Left ventricle myocardium inferior (tissue), 1 donor: ENCODE results near the gene SLC39A2. TPM values are rescaled to one million over a fixed set of nuclear protein-coding genes. Genes with fewer than 3 reads are reported as not detected.

Experiments
- DNase-seq: peaks from one replicate; pipeline ENCODE4 v3.0.0-alpha.2; 2020
- H3K27ac ChIP-seq: fragments of 200-600 bp; replicated peaks from 2 replicates; pipeline ENCODE4 v1.8.0; 2021
- H3K27me3 ChIP-seq: fragments of 200-600 bp; 2 replicates; pipeline ENCODE4 v1.8.0; 2021; ENCODE audit warnings: low read depth
- H3K36me3 ChIP-seq: fragments of 200-600 bp; 2 replicates; pipeline ENCODE4 v1.8.0; 2021
- H3K4me1 ChIP-seq: fragments of 200-600 bp; 2 replicates; pipeline ENCODE4 v1.8.0; 2021
- H3K4me3 ChIP-seq: fragments of 200-600 bp; 2 replicates; pipeline ENCODE4 v1.8.0; 2021; ENCODE audit warnings: mild to moderate bottlenecking, moderate library complexity
- H3K9me3 ChIP-seq: fragments of 200-600 bp; replicated peaks from 2 replicates; pipeline ENCODE4 v1.8.0; 2021
- intact Hi-C: fragments of 100-400 bp; cut with micrococcal nuclease; formaldehyde crosslinking; loops from one replicate; pipeline ENCODE4 v1.11.0; 2022
- total RNA-seq: library from RNA; stranded (reverse); fragmentation: NEBNext Ultra II Directional; extraction: Animal tissue kit (Norgen Biotek cat#: 25700); gene quantifications from one replicate; pipeline ENCODE4 v1.2.1, GENCODE V29; 2021
- TF ChIP-seq, protein P1 (sequence below): fragments of 200-600 bp; IDR thresholded peaks from 2 replicates; pipeline ENCODE4 v1.8.0; 2021; ENCODE audit warnings: antibody characterized with exemption, mild to moderate bottlenecking, borderline replicate concordance
- donor health status: DM: no; HTN: yes; CAD: no; lungs with severe emphysema.

Gene SLC39A2
- total RNA-seq, 1 donor from 2014 or later, result not detected

- Histone ChIP-seq H3K36me3 (peaks cover 39% of the 10 kb centered on the region), H3K27ac (peak within 1 kb of the TSS; percentile 92), H3K9me3 (no peaks in the 10 kb centered on the region), H3K27me3 (no peaks in the 10 kb centered on the region), H3K4me3 (peak within 1 kb of the TSS; percentile 90), H3K4me1 (peaks cover 33% of the 10 kb centered on the region)
- peak; percentile 88 for DNase-seq
- intact Hi-C loops, result no loop called here
- TF ChIP-seq, protein P1, sequence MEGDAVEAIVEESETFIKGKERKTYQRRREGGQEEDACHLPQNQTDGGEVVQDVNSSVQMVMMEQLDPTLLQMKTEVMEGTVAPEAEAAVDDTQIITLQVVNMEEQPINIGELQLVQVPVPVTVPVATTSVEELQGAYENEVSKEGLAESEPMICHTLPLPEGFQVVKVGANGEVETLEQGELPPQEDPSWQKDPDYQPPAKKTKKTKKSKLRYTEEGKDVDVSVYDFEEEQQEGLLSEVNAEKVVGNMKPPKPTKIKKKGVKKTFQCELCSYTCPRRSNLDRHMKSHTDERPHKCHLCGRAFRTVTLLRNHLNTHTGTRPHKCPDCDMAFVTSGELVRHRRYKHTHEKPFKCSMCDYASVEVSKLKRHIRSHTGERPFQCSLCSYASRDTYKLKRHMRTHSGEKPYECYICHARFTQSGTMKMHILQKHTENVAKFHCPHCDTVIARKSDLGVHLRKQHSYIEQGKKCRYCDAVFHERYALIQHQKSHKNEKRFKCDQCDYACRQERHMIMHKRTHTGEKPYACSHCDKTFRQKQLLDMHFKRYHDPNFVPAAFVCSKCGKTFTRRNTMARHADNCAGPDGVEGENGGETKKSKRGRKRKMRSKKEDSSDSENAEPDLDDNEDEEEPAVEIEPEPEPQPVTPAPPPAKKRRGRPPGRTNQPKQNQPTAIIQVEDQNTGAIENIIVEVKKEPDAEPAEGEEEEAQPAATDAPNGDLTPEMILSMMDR, result peak; percentile 25
These were observed 9.1 kb upstream of the SLC39A2 start, which contains the start of gene METTL17 for GRCh38 chr14:20989787-20990600. Gene METTL17, plus strand, starts transcription at chr14:20989980. Its CDS starts 23 bp downstream, at chr14:20990003.

DNA sequence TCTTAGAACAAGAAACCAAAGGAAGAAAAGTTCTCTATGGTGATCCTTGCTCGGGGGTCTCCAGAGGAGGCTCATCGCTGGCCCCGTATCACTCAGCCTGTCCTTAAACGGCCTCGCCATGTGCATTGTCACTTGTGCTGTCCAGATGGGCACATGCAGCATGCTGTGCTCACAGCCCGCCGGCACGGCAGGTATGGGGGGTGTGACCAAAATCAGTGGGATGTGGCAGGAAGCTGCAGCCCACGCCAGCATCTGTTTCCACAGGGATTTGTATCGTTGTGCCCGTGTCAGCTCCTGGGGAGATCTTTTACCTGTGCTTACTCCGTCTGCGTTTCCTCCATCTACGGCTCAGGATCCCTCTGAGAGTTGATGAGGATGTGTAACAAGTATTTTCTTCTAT is 2.6 kb upstream of the SLC39A2 start:
- H3K27ac ChIP-seq, result no peak overlapping the region
- peaks cover 6% of the 10 kb centered on the region for H3K4me1 ChIP-seq
- no peak for DNase-seq
- H3K36me3 ChIP-seq, result peaks cover 60% of the 10 kb centered on the region
- no peaks in the 10 kb centered on the region for H3K27me3 ChIP-seq
- intact Hi-C loops, result no loop called here
- H3K9me3 ChIP-seq, result no peaks in the 10 kb centered on the region
- no peak overlapping the region for H3K4me3 ChIP-seq
- TF ChIP-seq, protein P1, result no peak

DNA sequence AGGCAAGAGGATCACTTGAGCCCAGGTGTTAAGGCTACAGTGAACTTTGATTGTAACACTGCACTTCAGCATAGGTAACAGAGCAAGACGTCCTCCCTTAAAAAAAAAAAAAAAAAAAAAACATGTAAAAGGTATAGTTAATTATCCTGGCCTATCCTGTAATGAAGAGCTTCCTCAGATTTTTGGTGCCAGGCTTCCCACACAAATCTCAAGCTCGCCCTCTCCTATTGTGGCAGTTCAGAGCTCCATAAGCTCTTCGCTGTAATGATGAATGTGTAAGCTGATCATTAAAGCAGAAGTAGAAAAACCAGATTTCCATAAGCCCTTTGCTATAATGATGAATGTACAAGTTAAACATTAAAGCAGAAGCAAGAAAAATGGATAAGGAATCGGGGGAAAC is 2.0 kb upstream of the SLC39A2 start:
- no peak for DNase-seq
- Histone ChIP-seq H3K9me3 (no peaks in the 10 kb centered on the region), H3K4me3 (no peak overlapping the region), H3K27ac (no peak overlapping the region), H3K36me3 (peaks cover 54% of the 10 kb centered on the region), H3K27me3 (no peaks in the 10 kb centered on the region), H3K4me1 (peaks cover under 1% of the 10 kb centered on the region)
- TF ChIP-seq, protein P1, result no peak
- intact Hi-C loops, result no loop called here

DNA sequence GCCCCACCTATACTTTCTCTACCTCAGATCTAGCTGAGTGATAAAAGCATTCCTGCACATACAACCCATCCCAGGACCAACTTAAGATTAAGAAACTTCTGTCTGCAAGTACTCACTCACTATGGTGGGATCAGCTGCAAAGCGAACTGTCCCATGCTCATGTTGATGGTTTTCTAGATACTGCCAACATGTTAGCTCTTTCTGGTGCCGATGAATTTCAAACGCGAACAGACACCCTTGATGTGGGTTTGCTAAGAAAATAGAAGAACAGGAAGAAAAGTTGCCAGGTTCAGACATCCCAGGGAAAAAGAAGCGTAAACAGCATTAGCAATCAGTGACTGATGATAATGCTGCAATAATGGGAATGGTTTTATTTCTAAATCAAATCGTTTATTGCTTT is 1.5 kb upstream of the SLC39A2 start:
- Histone ChIP-seq H3K27ac (no peak overlapping the region), H3K36me3 (peaks cover 50% of the 10 kb centered on the region), H3K4me1 (no peaks in the 10 kb centered on the region), H3K9me3 (no peaks in the 10 kb centered on the region), H3K27me3 (no peaks in the 10 kb centered on the region), H3K4me3 (no peak overlapping the region)
- no peak for DNase-seq
- intact Hi-C loops, result no loop called here
- TF ChIP-seq, protein P1, result no peak

DNA sequence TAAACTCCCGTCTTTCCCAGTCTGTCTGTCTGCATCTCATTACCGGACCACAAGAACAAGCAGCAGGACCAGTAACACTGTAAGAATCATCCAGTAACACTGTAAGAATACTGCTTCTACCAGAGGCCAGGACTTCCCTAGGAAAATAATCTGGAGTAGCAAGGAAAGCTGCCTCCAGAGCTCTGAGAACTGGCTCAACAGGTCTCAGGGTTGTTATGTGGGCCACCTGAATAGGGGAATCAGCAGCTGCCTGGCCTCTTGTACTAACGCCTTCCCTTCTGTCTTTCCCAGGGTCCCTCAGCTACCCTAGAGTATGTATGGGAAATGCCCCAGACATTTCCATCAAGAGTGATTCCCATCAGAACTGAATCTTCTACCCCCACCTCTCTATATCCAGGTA is 954 bp upstream of the SLC39A2 start:
- DNase-seq, result no peak
- TF ChIP-seq, protein P1, result no peak
- H3K27me3 ChIP-seq, result no peaks in the 10 kb centered on the region
- H3K36me3 ChIP-seq, result peaks cover 44% of the 10 kb centered on the region
- H3K27ac ChIP-seq, result no peak overlapping the region
- H3K4me1 ChIP-seq, result peaks cover 3% of the 10 kb centered on the region
- H3K4me3 ChIP-seq, result no peak overlapping the region
- no peaks in the 10 kb centered on the region for H3K9me3 ChIP-seq
- intact Hi-C loops, result no loop called here
